Retinal pigment epithelial cell (primary cell): Measurements from ENCODE around the gene ZNF335.

Experiments
- DNase-seq: peaks from one replicate; pipeline ENCODE4 v3.0.0-alpha.2; 2010; ENCODE audit warnings: low read depth
- H3K4me3 ChIP-seq: 2 replicates; pipeline ENCODE4 v1.5.1; 2011; ENCODE audit warnings: mild to moderate bottlenecking, low read length, control low read depth, moderate library complexity
- CTCF ChIP-seq: conservative IDR thresholded peaks from 2 replicates; pipeline ENCODE4 v1.5.1; 2011; ENCODE audit warnings: low read depth, low read length, control low read depth, inconsistent platforms

Gene ZNF335

GRCh38 chr20:45949542-45950329, 22.3 kb downstream of the ZNF335 start:
- H3K4me3 ChIP-seq: no peak overlapping the region
- DNase-seq: no peak
- no peak for TF ChIP-seq CTCF

DNA sequence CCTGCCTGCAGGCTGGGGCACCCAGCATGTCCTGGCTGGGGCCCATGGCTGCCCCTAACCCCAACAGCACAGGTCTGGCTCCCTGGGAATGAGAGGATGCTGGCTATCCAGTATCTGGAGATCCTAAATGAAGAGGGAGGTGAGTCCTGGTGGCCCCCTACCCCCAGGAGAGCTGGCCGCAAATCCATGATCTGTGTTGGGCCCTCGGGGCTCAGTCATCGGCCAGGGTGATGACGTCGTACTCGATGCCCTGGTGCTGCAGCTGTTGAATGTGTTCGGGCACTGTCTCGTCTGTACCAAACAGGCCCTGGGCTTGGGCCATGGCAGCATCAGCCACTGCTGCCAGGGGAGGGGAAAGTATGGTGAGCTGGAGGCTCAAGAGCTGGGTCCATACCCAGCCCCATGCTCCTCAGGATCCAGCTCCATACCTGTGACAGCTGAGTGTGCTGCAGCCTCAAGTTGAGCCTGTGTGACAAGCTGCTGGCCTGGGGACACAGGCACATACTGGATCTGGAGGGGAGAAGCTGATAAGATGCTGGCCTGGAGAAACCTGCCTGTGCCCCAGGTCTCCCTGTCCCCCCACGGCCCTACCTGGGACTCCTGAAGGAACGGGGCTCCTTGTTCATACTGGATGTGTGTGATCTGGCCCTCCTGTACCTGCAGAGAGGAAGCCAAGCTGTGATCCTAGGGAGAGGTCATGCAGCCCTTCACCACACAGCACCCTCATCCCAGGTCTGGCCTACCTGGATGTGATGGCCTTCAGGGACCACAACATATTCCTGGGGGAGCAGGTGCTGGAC, 23.1 kb downstream of the ZNF335 start:
- no peak overlapping the region for H3K4me3 ChIP-seq
- DNase-seq: no peak

GRCh38 chr20:45948261-45948733, 23.7 kb downstream of the ZNF335 start:
- TF ChIP-seq CTCF: no peak
- no peak overlapping the region for H3K4me3 ChIP-seq
- no peak for DNase-seq

More for the DNA sequence above, 23.1 kb downstream of the ZNF335 start:
- TF ChIP-seq CTCF: no peak

GRCh38 chr20:45947110-45947866, 24.7 kb downstream of the ZNF335 start:
- H3K4me3 ChIP-seq: no peak overlapping the region
- DNase-seq: no peak
- TF ChIP-seq CTCF: no peak

DNA sequence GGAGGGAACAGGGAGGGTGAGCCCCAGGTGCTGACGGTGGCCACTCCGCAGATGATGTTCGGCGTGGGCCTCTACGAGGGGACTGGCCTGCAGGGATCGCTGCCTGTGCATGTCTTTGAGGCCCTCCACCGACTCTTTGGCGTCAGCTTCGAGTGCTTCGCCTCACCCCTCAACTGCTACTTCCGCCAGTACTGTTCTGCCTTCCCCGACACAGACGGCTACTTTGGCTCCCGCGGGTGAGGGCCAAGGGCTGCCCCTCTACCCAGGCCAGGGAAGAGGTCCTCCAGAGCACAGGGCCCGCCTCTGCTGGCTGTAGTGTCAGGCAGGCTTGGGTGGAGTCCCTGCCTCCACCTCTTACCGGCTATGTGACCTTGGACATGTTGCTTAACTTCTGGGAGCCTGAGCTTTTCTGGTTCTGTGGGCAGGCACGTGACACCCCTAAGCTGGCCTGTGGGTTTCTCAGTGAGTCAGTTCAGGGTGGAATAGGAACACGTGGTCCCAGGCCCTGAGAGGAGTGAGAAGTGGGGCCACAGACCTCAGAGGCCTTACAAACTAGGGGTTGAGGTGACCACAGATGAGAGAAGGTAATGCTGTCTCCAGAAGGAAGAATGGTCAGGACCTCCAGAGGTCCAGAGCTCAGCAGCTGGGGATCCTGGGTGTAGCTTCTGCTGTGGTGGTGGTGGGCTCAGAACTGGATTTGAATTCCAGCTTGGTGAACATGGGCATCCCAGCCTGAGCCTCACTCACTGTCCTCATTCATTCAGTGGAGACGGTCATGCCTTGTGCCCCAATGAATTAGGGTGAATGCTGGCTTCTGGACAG, 25.6 kb downstream of the ZNF335 start:
- no peak for DNase-seq
- no peak for TF ChIP-seq CTCF
- H3K4me3 ChIP-seq: no peak overlapping the region

- H3K4me3 ChIP-seq: no peak overlapping the region
- no peak for DNase-seq
- TF ChIP-seq CTCF: no peak
Measured at GRCh38 chr20:45945678-45946148, 26.3 kb downstream of the ZNF335 start.
